ENCODE measurements around the gene TUBAL3.

TUBAL3 gene

DNA sequence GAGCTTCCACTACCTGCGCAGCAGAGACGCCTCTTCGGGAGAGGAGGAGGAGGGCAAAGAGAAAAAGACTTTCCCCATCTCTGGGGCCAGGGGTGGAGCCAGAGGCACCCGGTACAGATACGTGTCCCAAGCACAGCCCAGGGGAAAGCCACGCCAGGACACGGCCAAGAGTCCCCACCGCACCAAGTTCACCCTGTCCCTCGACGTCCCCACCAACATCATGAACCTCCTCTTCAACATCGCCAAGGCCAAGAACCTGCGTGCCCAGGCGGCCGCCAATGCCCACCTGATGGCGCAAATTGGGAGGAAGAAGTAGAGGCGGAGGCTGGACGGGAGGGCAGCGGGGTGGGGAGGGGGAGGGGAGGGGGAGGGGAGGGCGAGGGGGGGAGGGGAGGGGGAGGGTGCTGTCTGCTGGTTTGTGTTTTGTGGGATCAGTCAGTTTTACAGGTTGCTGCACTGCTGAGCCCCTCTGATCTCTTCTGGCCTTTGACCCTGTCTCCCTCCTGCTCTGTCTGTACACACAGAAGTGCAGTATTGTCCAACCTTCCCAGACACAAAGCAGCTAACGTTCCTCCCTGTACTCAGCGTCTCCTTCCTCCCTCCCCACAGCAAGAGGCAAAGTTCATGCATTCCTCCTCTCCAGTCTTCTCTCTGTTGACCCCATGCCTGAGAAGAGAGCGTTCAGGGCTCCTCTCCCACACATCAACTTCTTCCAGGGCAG lies 30.6 kb downstream of the TUBAL3 start:
- DNase-seq = no peak

DNA sequence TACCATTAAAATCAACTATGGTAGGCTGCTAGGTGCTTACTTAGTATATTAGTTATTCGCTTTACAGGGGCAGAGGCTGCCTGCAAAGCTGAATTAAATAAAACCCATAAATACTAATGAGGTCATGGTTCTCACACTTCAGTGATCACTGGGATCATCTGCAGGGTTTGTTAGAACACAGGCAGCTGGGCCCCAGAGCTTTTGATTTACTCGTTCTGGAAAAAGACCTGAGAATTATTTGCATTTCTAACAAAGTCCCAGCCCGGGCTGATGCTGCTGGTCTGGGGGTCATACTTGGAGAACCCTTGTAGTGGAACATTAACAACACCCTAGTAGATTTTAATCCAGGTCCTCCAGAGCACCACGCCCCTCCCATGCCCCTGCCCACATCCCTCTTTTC lies 31.3 kb downstream of the TUBAL3 start:
- no peak for DNase-seq

DNA sequence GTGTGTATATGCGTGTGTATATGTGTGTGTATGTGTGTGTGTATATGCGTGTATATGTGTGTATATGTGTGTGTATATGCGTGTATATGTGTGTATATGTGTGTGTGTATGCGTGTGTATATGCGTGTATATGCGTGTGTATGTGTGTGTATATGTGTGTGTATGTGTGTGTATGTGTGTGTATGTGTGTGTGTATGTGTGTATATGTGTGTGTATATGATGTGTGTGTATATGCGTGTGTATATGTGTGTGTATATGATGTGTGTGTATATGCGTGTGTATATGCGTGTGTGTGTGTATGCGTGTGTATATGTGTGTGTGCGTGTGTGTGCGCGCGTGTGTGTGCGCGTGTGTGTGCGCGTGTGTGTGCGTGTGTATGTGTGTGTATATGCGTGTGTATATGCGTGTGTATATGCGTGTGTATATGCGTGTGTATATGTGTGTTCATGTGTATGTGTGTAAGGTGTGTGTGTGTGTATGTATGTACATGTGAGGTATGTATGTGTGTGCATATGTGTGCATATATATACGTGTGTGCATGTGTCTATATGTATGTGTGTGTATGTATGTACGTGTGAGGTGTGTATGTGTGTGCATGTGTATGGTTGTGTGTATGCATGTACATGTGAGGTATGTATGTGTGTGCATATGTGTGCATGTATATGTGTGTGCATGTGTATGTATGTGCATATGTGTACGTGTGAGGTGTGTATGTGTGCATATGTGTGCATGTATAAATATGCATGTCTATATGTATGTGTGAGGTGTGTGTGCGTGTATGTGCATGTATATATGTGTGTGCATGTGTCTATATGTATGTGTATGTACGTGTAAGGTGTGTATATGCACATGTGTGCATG lies 33.9 kb downstream of the TUBAL3 start:
- no peak for DNase-seq

DNA sequence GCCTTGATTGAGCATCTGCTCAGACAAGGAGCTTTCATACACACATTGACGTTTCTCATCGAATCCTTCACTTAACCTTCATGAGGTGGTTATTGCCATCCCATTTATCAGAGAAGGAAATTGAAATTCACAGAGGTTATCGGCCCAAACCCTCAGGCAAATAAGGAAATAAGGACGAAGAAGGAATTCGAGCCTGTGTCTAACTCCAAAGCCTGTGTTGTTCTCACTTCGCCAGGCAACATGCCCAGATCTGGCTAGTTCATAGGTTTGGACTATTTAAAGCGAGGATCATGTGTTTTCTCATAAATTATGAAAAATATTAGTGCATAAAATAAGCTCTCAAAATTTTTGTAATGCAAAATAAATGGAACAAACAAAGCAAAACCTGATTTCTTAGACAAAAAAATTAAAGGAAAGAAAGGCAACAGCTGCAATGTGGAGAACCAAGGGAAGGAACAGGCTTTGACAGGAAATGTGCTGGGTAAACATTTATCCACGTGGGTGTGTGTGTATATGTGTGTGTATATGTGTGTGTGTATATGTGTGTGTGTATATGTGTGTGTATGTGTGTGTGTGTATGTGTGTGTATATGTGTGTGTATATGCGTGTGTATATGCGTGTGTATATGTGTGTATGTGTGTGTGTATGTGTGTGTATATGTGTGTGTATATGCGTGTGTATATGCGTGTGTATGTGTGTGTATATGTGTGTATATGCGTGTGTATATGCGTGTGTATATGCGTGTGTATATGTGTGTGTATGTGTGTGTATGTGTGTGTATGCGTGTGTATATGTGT lies 35.1 kb downstream of the TUBAL3 start:
- DNase-seq = no peak

DNA sequence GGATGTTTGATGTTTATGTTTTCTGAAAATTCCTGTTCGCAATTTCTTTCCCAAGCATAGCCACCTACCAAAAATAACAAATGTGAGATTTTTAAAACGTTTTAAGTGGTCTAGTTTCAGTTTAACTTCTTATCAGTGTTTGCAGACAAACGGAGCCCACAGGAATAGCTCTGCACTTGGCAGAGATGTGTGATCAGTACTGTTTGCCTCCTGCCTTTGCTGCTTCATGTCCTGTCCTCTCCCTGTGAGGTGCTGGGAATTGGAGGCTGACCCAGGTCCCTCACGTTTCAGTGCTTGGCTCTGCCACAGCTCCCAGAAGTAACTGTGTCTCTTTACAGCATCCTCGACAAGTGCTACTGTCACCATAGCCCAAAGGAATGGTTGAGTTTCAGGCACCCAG lies 38.7 kb downstream of the TUBAL3 start:
- no peak for DNase-seq

DNA sequence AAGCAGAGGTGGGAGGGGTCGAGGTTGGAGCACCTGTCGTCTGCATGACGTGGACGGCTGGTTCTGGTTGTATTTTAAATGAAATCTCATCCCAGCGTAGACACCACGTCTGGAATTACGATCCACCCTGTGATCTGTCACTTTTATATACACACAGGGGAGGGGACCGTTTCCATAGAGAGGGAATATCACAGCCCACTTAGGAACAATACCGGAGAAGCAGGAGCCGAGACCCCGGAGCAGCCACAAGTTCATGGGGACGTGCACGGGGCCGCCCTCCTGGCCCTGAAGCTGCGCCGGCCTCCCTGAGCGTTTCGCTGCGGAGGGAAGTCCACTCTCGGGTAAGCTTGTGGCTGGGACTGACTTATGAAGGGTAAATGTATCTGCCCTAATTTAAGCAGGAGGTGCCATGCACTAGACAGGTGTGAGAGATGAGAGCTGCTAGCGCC lies 39.7 kb downstream of the TUBAL3 start, which contains the start of gene UCN3:
TSS of gene UCN3 (plus strand) at position 77 of the 449 bp plus-strand sequence. CDS start 8,755 bp downstream, outside the sequence.
- DNase-seq = no peak

DNA sequence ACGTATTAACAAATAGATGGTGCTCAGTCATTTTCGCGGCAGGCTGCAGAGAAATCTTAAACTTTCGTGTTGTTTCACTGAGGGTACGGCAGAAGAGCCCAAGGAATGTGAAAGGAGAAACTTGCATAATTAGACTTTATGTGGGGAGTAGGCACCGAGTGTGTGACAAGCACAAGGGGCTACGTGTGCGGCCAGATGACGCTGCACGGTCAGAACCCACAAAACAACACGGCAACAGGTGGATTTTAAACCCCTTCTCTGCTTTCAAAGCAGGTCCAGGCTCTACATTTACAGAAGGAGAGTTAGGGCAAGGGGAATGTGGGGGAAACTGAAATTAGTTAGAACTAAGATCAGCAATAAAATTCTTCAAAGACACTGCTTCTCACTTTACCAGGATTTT lies 40.3 kb downstream of the TUBAL3 start:
- no peak for DNase-seq

DNA sequence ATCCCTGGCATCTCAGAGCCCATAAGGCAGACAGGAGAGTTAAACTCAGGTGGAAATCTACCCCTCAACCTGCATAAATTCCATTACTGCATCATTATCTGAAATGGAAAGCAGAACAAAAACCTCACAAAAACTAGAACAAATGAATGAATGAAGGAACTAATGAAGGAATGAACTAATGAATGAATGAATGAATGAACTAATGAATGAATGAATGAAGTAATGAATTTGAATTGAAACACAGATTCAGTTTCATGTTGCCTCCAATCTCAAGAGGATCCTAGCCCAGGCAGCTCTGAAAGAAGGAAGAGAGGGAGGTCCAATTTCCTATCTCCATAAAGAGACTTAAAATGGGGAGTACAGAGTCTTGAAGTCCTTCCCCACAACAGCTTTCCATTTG lies 41.8 kb downstream of the TUBAL3 start:
- no peak for DNase-seq

DNA sequence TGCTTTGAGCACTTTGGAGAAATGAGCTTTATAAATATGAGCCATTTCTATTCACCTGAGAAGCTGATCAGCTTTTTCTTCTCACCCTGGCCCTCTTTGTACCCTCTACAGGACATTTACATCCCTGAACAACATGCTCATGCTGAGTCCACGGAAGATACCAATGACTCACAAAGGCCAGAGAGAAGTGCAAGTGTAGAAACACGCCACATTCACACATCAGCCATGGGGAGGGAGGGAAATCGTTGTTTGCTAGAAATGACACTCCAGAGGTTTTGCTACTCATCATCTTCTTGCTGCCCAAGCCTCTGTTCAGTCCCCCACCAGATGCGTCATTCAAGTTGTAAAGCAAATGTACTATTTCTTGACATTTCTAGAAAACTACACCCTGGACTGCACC lies 42.7 kb downstream of the TUBAL3 start:
- no peak for DNase-seq

DNA sequence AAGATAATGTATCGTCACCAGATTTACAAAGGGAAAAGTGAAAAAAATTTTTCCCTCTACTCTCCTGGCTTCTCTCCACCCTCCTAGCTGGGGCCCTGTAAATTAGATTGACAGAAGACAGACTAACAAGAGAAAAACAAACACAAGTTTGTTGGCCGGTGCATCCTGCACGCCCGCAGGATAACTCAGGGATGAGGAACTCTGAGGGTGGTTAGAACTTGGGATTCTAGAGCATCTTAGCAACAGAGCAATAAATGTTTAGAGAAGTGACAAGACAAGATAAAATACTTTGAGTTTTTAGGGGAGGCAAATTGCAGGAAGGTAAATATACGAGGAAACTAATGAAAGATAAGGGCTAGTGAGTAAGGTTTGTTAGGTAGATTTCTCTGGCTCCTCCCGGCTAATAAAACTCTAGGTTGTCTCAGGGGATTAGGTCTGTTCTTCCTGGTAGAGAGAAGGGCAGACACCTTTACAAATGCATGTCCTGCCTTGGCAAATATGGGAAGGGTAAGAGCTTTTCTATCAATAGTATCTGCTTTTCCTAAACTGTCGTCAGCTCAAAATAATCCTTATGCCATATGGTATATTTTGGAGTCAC lies 44.2 kb downstream of the TUBAL3 start:
- DNase-seq = no peak

DNA sequence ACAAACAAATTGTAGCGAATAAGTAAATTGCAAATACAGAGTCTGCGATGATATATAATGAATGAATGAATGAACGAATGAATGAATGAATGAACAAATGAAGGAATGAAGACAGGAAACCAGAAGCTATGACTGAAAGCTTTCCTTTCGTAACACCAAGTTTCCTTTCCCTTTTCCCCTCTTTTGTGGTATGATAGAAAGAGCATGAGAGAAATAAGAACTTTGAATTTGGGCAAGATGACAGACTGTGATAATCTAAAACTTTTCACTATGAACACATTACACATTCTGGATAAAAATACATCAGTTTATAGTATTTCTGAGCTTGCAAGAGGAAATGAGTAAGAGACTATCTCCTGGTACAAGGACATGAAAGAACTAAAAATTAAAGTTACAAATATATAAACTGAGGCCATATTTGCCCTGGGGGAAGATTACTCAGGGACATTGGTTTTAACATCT lies 48.3 kb downstream of the TUBAL3 start:
- no peak for DNase-seq

DNA sequence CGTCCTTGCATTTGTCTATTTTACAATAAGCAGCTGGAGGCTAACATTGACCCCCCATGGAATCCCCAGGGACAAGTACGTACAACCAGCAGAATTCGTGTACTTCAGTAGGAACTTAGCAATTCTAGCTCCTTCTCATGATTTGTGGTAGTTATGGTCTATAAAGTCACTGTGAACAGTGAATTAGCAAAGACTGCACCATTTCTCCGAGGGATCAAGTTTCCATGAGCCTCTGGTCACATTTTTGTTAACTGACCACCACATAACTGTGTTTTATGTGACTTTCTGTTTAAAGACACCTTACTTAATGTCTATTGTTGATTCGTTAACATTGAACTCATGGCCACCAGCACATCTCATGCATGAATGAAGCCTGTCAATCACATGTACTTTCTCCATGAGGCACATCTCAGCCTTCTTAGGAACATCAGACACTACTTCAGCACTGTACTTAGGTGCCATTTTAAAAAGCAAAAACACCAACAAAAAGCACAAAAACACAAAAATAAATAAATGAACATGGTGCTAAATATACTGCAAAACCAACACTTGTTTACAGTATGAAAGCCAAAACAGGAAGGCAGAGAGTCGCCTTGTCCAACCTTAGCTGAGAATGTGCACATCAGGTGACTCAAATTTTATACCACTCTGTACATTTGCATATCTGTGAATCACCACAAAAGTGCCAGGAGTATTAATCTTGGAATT lies 48.9 kb downstream of the TUBAL3 start:
- DNase-seq = no peak

DNA sequence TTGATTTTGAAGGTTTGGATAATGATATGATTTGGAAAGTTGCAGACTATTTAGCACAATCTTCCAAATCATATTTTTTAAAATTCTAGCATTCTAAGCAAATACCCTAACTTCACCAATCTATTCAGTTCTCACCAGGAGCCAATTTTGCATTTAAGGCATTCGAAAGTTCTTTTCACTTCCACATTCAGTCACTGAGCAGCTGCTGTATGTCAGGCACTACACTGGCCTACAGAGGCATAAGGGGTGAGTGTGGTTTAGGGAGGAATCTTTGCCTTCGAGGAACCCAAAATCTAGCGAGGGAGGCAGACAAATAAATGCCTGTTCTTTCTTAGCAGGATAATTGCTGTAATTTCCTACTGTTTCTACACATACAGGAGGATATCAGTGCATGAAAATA lies 50.6 kb downstream of the TUBAL3 start:
- no peak for DNase-seq

DNA sequence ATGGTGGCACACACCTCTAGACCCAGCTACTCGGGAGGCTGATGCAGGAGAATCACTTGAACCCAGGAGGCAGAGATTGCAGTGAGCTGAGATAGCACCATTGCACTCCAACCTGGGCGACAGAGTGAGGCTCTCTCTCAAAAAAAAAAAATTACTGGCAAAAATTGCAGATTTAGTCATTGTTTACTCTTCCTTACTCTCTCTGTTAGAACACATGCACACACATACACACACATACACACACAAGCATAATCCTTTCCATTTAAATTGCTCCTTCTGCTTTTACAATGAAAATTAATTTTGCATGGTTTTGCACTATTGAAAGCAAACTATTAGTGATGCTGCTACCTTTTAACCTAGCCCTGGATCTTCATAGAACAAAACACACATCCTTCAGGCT lies 55.3 kb downstream of the TUBAL3 start:
- DNase-seq = no peak

DNA sequence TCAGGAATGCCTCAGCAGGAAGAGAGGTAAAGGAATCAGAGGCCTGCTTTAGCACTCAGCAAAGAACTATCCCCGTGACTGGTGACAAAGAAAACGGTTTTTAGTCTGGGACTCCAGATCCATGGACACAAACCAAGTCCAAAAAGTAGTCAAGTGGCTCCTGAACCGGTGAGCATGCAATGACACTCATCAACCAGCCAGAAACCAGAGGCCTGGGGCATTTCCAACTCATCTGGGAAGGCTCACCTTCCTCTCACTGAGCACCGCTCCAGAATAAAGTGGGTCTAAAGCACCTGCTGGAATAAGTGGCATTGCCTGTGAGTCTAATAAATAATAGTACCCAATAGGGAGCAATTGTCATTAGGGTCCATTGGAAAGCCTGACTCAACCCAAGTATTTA lies 57.7 kb downstream of the TUBAL3 start:
- DNase-seq = no peak

DNA sequence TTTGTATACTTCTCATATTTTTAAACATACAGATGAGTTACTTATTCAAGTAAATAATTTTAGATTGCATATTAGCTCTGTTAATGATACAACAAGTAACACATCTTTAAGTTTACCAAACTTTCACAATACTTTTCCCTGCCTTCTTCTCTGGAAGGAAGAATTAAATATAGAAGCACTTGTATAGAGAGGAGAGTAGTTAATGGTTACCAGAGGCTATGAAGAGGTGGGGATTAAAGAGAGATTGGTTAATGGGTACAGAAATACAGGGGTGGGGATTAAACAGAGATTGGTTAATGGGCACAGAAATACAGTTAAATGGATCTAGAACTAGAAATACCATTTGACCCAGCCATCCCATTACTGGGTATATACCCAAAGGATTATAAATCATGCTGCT lies 59.9 kb downstream of the TUBAL3 start:
- no peak for DNase-seq

DNA sequence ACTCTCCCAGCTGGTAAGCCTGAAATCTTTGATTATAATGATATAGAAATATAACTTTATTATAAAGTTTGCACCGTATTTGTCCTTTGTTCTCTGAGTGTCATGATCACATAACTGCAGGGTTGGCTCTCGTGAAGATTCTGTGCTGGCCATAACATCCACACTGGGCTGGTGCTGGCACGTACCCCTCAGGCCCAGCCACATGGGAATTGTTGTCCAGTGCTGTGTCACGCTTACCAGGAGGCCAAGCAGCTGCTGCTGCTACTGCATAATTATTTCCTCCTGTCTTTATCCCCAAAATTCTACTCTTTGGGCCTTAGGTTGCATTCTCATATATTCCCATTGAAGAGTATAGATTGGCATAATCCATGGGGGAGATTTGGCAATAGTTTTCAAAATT lies 60.6 kb downstream of the TUBAL3 start:
- no peak for DNase-seq

DNA sequence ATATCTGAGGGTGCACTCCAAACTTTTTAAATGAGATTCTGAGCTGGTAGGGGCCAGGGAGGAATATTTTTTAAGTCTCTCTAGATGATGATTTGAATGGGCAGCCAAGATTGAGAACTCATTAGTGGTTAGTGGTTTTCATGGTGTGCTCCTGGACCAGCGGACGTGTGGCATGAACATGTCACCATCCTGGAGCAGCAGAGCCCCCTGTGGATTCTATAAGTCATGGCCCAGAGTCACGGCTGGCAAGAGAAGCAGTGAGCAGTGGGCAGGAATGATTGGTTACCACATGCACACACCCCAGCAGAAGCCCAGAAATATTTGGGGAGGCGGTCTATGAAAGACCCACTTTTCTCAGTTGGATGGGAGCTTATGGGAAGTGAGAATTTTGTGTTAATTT lies 61.1 kb downstream of the TUBAL3 start:
- no peak for DNase-seq

All from T1000 (cell line).